Non-pigmented ciliary epithelial cell (primary cell): ENCODE measurements around the gene ZSCAN4.

Experiments
- DNase-seq: peaks from one replicate; pipeline ENCODE4 v3.0.0-alpha.2; 2010; ENCODE audit warnings: low read depth

ZSCAN4 gene

GRCh38 chr19:57668635-57669034 lies at the start of gene ZSCAN4:
ZSCAN4 (plus strand) TSS chr19:57668935; CDS start chr19:57676146, 7,211 bp downstream.
- no peak for DNase-seq

GRCh38 chr19:57620673-57621348 lies 47.9 kb upstream of the ZSCAN4 start:
- no peak for DNase-seq

GRCh38 chr19:57623091-57623490 lies 45.6 kb upstream of the ZSCAN4 start:
- no peak for DNase-seq

- DNase-seq, result peak; percentile 78
These were observed 35.5 kb upstream of the ZSCAN4 start, which contains the start of gene ZNF211 for GRCh38 chr19:57632987-57633831. ZNF211 (plus strand) TSS chr19:57633168; CDS start chr19:57633347, 179 bp downstream.

- no peak for DNase-seq
These were observed 35.0 kb upstream of the ZSCAN4 start for GRCh38 chr19:57633832-57634131.

GRCh38 chr19:57637379-57637778 lies 31.4 kb upstream of the ZSCAN4 start:
- no peak for DNase-seq

GRCh38 chr19:57641715-57642234 lies 27.0 kb upstream of the ZSCAN4 start:
- no peak for DNase-seq

GRCh38 chr19:57642396-57643046 lies 26.2 kb upstream of the ZSCAN4 start:
- DNase-seq, result no peak

GRCh38 chr19:57643734-57644133 lies 25.0 kb upstream of the ZSCAN4 start:
- DNase-seq, result no peak

- no peak for DNase-seq
These were observed 20.3 kb upstream of the ZSCAN4 start for GRCh38 chr19:57648331-57649003.

- DNase-seq, result no peak
These were observed 17.1 kb upstream of the ZSCAN4 start for GRCh38 chr19:57651654-57651996.

- no peak for DNase-seq
These were observed 15.0 kb upstream of the ZSCAN4 start for GRCh38 chr19:57653689-57654088.

- no peak for DNase-seq
These were observed 13.3 kb upstream of the ZSCAN4 start for GRCh38 chr19:57655443-57655842.

- DNase-seq, result no peak
These were observed 12.4 kb upstream of the ZSCAN4 start for GRCh38 chr19:57656346-57656745.

GRCh38 chr19:57664269-57665127 lies 4.2 kb upstream of the ZSCAN4 start:
- no peak for DNase-seq

GRCh38 chr19:57665261-57665806 lies 3.4 kb upstream of the ZSCAN4 start:
- DNase-seq, result no peak

GRCh38 chr19:57667228-57667627 lies 1.5 kb upstream of the ZSCAN4 start:
- no peak for DNase-seq

- no peak for DNase-seq
These were observed 2.6 kb downstream of the ZSCAN4 start for GRCh38 chr19:57671124-57671895.

GRCh38 chr19:57672466-57672865 lies 3.7 kb downstream of the ZSCAN4 start:
- DNase-seq, result no peak

- no peak for DNase-seq
These were observed 7.1 kb downstream of the ZSCAN4 start for GRCh38 chr19:57675881-57676280.
